HG02571 (cell line): Measurements from ENCODE around the gene KMT5C.

Experiments used
- ATAC-seq: cut with Tn5 transposase; IDR thresholded peaks from one replicate; pipeline ENCODE4 v1.9.1; 2021; ENCODE audit warnings: mild to moderate bottlenecking, moderate library complexity; ENCODE audit not compliant: unreplicated experiment

KMT5C gene

DNA sequence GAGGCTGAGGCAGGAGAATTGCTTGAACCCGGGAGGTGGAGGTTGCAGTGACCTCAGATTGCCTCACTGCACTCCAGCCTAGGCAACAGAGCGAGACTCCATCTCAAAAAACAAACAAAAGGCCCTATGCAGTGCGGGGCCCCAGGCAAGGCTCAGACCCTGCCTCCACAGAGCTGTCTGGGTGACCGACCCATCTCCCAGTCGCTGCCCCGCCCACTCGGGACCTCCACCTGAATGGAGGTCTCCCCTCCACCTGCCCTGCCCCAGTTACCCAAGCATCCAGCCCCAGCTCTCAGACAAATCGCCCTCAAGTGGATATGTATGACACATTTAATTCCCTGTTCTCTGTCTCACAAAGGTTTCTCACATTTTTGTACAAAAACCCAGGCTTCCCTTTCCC, 25.6 kb downstream of the KMT5C start:
- no peak for ATAC-seq

DNA sequence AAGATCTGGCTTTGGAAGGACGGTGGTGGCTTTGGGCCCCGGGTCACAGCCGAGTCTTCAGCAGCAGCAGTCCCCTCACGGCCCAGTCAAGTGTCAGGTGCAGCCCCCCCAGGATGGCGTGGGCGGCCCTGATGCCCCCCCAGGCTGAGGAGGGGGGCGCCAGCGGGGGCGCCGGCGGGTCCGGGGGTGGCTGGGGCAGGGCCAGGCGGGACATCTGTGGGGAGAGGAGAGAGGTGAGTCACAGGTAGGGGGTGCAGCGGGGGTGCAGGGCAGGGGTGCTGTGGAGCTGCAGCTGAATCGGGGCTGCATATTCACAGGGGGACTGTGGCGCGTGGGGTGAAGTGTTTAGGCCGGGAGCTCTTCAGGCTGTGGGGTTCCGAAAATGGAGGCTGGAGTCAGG, 26.3 kb downstream of the KMT5C start:
- ATAC-seq = no peak

GRCh38 chr19:55366790-55367189, 27.1 kb downstream of the KMT5C start:
- ATAC-seq = no peak

- ATAC-seq = no peak
These were observed 28.4 kb downstream of the KMT5C start for GRCh38 chr19:55368106-55368505.

GRCh38 chr19:55368701-55369563, 29.3 kb downstream of the KMT5C start:
- no peak for ATAC-seq

GRCh38 chr19:55369653-55370304, 30.1 kb downstream of the KMT5C start:
- ATAC-seq = no peak

DNA sequence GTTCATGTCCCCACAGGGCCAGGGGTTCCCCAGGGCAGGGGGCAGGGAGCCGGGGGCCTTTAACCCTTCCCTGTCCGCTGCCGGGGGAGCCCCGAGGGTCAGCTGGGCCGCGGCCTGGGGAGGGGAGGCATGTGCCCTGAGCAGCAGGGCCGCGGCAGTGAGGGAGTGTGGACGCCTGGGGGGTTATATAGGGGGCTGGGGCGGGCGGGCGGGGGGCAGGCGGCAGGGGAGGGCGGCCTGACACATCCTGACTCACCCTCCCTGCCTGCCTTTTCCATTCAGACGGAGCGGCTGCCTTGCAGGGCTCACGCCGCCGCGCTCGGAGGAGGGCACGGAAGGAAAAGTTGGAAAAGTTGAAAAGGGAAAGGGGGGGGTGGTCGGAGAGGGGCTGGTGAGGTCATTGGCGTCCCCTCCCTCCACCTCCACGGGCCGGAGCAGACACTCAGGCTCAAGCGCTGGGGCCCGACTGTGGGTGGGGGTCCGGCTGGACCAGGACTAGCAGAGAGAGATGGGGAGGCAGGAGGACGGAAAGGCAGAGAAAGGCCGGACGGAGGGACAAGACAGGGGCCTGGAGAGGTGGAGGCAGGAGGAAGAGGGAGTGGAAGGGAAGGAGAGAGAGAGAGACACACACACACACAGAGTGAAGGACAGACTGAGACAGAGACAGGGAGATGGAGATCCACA, 30.8 kb downstream of the KMT5C start, which contains the start of gene IL11:
TSS of gene IL11 (minus strand) at position 159 of the 684 bp plus-strand sequence. CDS start at position 6, 153 bp downstream.
- ATAC-seq = no peak

DNA sequence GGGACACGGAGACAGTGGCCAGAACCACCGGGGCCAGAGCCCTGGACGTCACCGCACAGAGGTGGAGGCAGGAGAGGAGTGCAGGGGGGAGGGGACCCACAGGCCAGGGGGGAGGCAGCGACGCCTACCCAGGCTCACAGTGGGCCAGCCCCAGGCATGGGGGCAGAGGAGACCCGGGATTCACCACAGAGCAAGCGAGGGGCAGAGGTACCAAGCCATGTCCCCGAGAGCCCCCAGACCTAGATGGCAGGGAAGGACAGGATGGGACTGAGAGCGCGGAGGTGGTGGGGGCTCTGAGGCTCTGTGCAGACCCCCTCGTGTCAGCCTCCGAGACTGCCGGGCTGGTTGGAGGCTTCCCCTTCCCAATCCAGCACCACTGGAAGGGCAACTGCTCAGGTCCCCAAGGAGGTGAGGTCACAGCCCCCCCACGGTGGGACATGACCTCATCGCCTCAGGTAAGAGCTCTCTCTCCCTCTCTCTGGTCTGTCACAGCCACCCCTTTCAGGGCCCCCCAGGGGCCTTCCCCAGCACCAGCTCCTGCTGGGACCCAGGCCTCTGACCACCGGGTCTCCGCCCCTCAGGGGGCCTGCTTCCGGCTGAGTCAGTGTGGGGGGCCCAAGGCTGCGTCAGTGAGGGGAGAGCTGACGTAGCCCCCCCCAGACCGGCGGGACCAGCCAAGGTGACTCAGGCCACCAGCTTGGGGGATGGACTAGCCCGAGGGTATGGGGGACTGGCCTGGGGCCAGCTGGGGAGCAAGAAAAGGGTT, 32.8 kb downstream of the KMT5C start:
- no peak for ATAC-seq

DNA sequence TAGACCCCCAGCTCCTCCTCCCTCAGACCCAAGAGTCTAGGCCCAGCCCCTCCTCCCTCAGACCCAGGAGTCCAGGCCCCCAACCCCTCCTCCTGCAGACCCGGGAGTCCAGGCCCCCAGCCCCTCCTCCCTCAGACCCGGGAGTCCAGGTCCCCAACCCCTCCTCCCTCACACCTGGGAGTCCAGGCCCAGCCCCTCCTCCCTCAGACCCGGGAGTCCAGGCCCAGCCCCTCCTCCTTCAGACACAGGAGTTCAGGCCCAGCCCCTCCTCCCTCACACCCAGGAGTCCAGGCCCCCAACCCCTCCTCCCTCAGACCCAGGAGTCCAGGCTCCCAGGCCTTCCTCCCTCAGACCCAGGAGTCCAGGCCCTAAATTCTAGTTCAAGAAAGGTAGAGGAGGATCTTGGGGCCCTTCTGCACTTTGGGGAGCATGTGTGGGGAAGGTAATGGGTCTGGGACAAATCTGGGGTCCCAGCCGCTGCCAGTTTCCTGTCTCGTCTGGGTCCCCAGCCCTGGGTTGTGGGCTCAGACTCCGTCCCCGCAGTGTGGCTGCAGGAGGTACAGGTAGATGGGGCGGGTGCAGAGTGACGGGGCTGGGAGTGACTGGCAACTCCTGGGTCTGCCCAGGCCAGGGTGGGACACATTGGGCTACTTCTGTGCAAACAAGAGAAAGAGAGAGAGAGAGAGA, 33.8 kb downstream of the KMT5C start:
- ATAC-seq = no peak

- no peak for ATAC-seq
These were observed 34.5 kb downstream of the KMT5C start for GRCh38 chr19:55373993-55374757.

DNA sequence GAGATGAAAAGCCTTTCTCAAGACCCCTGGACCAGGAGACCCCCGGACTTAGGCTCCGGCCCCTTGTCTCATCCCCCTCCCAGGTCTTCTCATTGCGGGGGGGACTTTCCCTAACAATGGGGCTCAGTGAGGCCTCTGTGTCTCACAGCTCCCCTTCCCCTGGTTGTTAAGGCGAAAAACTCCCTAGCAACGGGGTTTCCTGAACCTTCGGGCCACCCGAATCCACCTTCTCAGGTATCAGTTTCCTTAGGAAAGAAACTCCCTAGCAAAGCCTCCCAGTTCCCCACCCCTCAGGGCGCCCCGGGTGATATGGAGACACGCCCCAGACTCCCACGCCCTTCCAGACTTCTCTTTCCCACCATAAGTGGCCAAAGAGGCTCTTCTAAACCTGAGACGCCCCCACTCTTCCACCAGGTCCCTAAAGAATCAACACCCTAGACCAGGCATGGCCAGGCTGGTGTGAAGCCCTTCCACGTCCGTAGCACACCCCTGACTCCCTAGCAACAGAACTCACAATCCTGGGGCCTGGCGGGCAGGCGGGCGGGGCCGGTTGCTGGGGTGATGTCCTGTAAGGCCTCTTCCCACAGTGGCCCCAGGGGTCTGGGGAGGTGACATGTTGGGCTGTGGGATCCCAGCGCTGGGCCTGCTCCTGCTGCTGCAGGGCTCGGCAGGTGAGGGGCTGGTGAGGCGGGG, 36.7 kb downstream of the KMT5C start, which contains the start of gene TMEM190:
TSS of gene TMEM190 (plus strand) at position 586 of the 693 bp plus-strand sequence. CDS start at position 614, 28 bp downstream.
- ATAC-seq = no peak

DNA sequence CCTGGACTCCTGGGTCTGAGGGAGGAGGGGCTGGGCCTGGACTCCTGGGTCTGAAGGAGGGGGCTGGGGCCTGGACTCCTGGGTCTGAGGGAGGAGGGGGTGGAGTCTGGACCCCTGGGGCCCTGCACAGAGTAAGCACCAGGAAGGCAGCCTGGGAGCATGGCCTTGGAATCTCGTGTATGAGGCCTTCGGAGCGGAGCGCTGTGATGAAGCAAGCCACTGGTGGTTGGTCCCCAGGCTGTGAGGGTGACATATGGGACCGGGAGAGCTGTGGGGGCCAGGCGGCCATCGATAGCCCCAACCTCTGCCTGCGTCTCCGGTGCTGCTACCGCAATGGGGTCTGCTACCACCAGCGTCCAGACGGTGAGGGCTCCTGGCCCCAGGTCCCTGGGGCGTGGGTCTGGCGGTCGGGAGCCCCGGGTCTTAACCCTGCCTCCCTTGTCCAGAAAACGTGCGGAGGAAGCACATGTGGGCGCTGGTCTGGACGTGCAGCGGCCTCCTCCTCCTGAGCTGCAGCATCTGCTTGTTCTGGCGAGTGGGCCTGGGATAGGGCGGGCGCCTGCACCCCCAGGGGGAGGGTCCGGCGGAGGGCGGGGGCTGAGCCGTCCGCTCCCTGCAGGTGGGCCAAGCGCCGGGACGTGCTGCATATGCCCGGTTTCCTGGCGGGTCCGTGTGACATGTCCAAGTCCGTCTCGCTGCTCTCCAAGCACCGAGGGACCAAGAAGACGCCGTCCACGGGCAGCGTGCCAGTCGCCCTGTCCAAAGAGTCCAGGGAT, 37.9 kb downstream of the KMT5C start:
- ATAC-seq = no peak

DNA sequence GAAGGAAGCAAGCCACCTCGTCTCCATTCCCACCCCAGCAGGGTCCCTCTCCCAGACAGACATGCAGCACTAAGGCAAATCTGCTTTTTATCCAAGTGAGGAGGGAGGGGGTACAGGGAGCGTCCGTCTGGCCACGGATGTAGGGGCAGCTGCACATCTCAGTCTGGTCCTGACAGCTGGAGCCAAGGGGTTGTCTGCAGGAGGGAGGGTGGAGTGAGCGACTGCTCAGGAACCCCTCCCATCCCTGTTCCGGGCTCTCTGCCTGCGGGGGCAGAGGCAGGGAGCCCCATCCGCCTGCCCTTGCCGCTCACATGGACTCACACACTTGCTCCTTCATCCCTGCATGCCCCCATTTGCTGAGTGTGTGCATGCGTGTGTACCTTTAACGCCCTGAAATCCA, 39.5 kb downstream of the KMT5C start:
- no peak for ATAC-seq

- no peak for ATAC-seq
These were observed 42.3 kb downstream of the KMT5C start for GRCh38 chr19:55382013-55382412.

- no peak for ATAC-seq
These were observed 42.9 kb downstream of the KMT5C start for GRCh38 chr19:55382522-55383054.

GRCh38 chr19:55383279-55384130, 43.8 kb downstream of the KMT5C start:
- ATAC-seq = no peak
